ENCODE measurements around the gene GKN2. TPM values are rescaled to one million over a fixed set of nuclear protein-coding genes. Genes with fewer than 3 reads are reported as not detected.

Gene GKN2, protein sequence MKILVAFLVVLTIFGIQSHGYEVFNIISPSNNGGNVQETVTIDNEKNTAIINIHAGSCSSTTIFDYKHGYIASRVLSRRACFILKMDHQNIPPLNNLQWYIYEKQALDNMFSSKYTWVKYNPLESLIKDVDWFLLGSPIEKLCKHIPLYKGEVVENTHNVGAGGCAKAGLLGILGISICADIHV
- not detected in 3 replicates for total RNA-seq (2021)
- not detected for Bru-seq, nascent RNA
- long read RNA-seq, experiment 1 = 0 reads
- long read RNA-seq, experiment 2 = 0 reads
- long read RNA-seq, experiment 3 = 0 reads

DNA sequence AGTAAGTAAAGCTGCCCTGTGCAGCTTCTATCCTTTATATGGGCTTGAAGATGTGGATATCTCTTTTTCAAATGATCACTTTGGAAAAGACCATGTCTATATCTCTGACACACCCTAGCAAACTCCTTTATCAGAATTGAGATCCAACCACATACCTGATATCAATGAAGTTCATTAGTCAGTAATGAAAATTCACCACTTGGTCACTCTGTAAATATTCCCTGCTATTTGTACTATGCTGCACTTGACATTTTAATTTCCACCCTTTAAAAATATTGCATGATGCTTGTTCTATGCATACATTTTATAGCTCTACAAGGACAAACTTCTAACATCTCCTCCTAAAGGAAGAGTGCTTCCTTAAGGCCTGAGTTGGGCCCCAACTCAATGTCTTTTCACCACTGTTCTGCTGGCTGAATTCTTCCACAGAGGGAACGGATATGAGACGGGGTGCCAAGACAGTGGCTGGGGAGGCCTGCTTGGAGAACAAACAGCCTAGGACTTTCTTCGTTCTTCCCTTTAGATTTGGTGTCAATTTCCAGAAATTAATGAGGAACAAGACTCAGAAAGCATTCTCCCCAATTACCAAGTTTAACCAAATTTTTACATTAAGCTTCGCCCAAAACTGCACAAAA is at the start of gene GKN2:
Gene GKN2, minus strand, starts transcription at position 7 of the 635 bp plus-strand sequence. CDS start 32 bp downstream, outside the sequence.
- no peak for ATAC-seq
- Mint-ChIP-seq H3K4me1 (peaks cover 6% of the 10 kb centered on the region; the same call in 1 of the 2 replicates), H3K27ac (no peak within 1 kb of the TSS), H3K27me3 (ENCODE audit: low read depth) (peaks cover 16% of the 10 kb centered on the region), H3K36me3 (no peaks in the 10 kb centered on the region), H3K9me3 (peaks cover 7% of the 10 kb centered on the region), H3K4me3 (no peak within 1 kb of the TSS)
- POLR2A ChIA-PET = no interaction called here
- CTCF ChIA-PET = interaction anchor here (1.4 kb wide), 1 partner anchor 9 kb away, joined by 6 read pairs; no protein-coding TSS in a partner anchor
- DNase-seq (ENCODE audit: low spot score) = no peak
- TF ChIP-seq ATF1 (CRISPR knock-in tag; IDR thresholded peaks at IDR 0.05) (no peak), ZNF232 (CRISPR knock-in tag; IDR thresholded peaks at IDR 0.05) (no peak), CREM (CRISPR knock-in tag; IDR thresholded peaks at IDR 0.05) (no peak), ZNF121 (CRISPR knock-in tag; IDR thresholded peaks at IDR 0.05) (no peak), ZNF219 (CRISPR knock-in tag; IDR thresholded peaks at IDR 0.05; ENCODE audit: borderline replicate concordance) (no peak), NFYB (CRISPR knock-in tag; conservative IDR thresholded peaks at IDR 0.05; ENCODE audit: low read depth) (no peak), HMGA2 (CRISPR knock-in tag; IDR thresholded peaks at IDR 0.05) (no peak)
- TF ChIP-seq, protein P1, sequence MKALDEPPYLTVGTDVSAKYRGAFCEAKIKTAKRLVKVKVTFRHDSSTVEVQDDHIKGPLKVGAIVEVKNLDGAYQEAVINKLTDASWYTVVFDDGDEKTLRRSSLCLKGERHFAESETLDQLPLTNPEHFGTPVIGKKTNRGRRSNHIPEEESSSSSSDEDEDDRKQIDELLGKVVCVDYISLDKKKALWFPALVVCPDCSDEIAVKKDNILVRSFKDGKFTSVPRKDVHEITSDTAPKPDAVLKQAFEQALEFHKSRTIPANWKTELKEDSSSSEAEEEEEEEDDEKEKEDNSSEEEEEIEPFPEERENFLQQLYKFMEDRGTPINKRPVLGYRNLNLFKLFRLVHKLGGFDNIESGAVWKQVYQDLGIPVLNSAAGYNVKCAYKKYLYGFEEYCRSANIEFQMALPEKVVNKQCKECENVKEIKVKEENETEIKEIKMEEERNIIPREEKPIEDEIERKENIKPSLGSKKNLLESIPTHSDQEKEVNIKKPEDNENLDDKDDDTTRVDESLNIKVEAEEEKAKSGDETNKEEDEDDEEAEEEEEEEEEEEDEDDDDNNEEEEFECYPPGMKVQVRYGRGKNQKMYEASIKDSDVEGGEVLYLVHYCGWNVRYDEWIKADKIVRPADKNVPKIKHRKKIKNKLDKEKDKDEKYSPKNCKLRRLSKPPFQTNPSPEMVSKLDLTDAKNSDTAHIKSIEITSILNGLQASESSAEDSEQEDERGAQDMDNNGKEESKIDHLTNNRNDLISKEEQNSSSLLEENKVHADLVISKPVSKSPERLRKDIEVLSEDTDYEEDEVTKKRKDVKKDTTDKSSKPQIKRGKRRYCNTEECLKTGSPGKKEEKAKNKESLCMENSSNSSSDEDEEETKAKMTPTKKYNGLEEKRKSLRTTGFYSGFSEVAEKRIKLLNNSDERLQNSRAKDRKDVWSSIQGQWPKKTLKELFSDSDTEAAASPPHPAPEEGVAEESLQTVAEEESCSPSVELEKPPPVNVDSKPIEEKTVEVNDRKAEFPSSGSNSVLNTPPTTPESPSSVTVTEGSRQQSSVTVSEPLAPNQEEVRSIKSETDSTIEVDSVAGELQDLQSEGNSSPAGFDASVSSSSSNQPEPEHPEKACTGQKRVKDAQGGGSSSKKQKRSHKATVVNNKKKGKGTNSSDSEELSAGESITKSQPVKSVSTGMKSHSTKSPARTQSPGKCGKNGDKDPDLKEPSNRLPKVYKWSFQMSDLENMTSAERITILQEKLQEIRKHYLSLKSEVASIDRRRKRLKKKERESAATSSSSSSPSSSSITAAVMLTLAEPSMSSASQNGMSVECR (CRISPR knock-in tag; IDR thresholded peaks at IDR 0.05; ENCODE audit: borderline replicate concordance) = no peak
- TF ChIP-seq, protein P2, sequence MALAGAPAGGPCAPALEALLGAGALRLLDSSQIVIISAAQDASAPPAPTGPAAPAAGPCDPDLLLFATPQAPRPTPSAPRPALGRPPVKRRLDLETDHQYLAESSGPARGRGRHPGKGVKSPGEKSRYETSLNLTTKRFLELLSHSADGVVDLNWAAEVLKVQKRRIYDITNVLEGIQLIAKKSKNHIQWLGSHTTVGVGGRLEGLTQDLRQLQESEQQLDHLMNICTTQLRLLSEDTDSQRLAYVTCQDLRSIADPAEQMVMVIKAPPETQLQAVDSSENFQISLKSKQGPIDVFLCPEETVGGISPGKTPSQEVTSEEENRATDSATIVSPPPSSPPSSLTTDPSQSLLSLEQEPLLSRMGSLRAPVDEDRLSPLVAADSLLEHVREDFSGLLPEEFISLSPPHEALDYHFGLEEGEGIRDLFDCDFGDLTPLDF (CRISPR knock-in tag; IDR thresholded peaks at IDR 0.05) = no peak

DNA sequence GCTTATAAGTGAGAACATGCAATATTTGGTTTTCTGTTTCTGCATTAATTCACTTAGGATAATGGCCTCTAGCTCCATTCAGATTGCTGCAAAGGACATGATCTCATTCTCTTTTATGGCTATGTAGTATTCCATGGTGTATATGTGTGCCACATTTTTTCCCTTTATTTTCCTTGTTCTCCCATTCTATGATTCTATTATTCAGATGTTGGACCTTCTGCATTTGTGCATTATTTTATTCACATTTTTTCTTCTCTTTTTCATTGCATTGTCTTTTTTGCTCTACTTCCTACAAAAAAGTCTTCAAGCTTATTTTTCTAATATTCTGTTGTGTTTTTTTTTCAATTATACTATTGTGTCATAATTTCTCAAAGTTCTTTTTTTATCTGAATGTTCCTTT is 49.2 kb upstream of the GKN2 start:
- Mint-ChIP-seq H3K9me3 (peaks cover 38% of the 10 kb centered on the region), H3K36me3 (no peaks in the 10 kb centered on the region; the same call in 1 of the 2 replicates), H3K27me3 (ENCODE audit: low read depth) (peaks cover 14% of the 10 kb centered on the region), H3K4me3 (no peak overlapping the region), H3K4me1 (no peaks in the 10 kb centered on the region), H3K27ac (no peak overlapping the region)
- ChIA-PET CTCF (no interaction called here), POLR2A (no interaction called here)
- DNase-seq (ENCODE audit: low spot score) = no peak
- TF ChIP-seq ELF4 (CRISPR knock-in tag; IDR thresholded peaks at IDR 0.05; ENCODE audit: low read depth) = no peak
- ATAC-seq = no peak

DNA sequence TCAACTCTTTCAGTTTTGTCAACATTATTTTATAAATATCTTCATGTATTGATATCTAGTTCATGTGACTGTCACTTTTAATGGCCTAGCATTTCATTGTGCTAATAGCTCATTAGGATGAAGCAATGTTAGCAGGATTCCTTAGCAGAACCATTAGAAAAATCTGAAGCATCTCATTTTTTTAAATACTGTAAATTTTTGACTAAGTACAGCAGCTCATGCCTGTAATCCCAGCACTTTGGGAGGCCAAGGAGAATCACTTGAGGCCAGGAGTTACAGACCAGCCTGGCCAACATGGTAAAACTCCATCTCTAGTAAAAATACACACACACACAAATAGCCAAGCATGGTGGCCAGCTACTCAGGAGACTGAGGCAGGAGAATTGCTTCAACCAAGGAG is 44.7 kb upstream of the GKN2 start:
- H3K4me3 Mint-ChIP-seq = no peak overlapping the region
- H3K27ac Mint-ChIP-seq = no peak overlapping the region
- DNase-seq (ENCODE audit: low spot score) (no peak), ATAC-seq (no peak)
- POLR2A ChIA-PET = no interaction called here
- CTCF ChIA-PET = interaction anchor here (0.5 to 2.7 kb wide), 2 partner anchors 54 to 63 kb away, joined by 3 to 8 read pairs; no protein-coding TSS in a partner anchor
- H3K36me3 Mint-ChIP-seq = no peaks in the 10 kb centered on the region; the same call in 1 of the 2 replicates
- TF ChIP-seq TCF7 (CRISPR knock-in tag; IDR thresholded peaks at IDR 0.05; ENCODE audit: low read depth) (no peak), PRRX2 (CRISPR knock-in tag; IDR thresholded peaks at IDR 0.05) (no peak)
- H3K9me3 Mint-ChIP-seq = peaks cover 27% of the 10 kb centered on the region
- H3K27me3 Mint-ChIP-seq (ENCODE audit: low read depth) = peaks cover 13% of the 10 kb centered on the region
- H3K4me1 Mint-ChIP-seq = no peaks in the 10 kb centered on the region

DNA sequence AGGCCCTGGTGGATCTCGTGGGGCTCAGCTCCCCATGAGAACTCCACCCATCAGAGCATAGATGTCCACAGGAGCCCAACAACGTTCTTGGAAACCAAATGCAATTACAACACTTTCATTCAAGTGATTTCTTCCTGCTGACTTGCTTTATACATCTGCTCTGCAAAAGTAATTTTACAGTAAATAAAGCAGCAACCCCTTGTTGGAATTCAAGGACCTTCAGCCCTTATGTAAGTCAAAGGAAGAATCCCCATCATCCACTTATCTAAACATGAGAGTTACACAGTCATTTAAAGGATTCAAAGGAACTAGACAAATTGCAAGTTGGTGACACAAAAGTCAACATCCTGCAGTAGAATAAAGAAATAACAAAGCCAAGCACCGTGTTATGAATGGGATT is 43.2 kb upstream of the GKN2 start:
- peaks cover 13% of the 10 kb centered on the region; the same call in 1 of the 2 replicates for H3K9me3 Mint-ChIP-seq
- no peak overlapping the region for H3K4me3 Mint-ChIP-seq
- POLR2A ChIA-PET = no interaction called here
- no peak overlapping the region for H3K27ac Mint-ChIP-seq
- CTCF ChIA-PET = interaction anchor here (1.3 to 2.7 kb wide), 2 partner anchors 17 to 52 kb away, joined by 6 to 8 read pairs; partner anchors contain the start of gene ANTXR1
- ATAC-seq (no peak), DNase-seq (ENCODE audit: low spot score) (no peak)
- H3K4me1 Mint-ChIP-seq = no peaks in the 10 kb centered on the region
- peaks cover 3% of the 10 kb centered on the region for H3K27me3 Mint-ChIP-seq (ENCODE audit: low read depth)
- H3K36me3 Mint-ChIP-seq = no peaks in the 10 kb centered on the region
- TF ChIP-seq, protein P3, sequence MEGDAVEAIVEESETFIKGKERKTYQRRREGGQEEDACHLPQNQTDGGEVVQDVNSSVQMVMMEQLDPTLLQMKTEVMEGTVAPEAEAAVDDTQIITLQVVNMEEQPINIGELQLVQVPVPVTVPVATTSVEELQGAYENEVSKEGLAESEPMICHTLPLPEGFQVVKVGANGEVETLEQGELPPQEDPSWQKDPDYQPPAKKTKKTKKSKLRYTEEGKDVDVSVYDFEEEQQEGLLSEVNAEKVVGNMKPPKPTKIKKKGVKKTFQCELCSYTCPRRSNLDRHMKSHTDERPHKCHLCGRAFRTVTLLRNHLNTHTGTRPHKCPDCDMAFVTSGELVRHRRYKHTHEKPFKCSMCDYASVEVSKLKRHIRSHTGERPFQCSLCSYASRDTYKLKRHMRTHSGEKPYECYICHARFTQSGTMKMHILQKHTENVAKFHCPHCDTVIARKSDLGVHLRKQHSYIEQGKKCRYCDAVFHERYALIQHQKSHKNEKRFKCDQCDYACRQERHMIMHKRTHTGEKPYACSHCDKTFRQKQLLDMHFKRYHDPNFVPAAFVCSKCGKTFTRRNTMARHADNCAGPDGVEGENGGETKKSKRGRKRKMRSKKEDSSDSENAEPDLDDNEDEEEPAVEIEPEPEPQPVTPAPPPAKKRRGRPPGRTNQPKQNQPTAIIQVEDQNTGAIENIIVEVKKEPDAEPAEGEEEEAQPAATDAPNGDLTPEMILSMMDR (IDR thresholded peaks at IDR 0.05) = no peak
- TF ChIP-seq, protein P4, sequence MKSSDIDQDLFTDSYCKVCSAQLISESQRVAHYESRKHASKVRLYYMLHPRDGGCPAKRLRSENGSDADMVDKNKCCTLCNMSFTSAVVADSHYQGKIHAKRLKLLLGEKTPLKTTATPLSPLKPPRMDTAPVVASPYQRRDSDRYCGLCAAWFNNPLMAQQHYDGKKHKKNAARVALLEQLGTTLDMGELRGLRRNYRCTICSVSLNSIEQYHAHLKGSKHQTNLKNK (CRISPR knock-in tag; IDR thresholded peaks at IDR 0.05) = no peak
- no peak for TF ChIP-seq ETV6 (CRISPR knock-in tag; IDR thresholded peaks at IDR 0.05)
- no peak for TF ChIP-seq ZNF396 (CRISPR knock-in tag; IDR thresholded peaks at IDR 0.05; ENCODE audit: borderline replicate concordance)
- no peak for TF ChIP-seq ZNF263 (CRISPR knock-in tag; IDR thresholded peaks at IDR 0.05; ENCODE audit: low read depth)
- TF ChIP-seq, protein P5, sequence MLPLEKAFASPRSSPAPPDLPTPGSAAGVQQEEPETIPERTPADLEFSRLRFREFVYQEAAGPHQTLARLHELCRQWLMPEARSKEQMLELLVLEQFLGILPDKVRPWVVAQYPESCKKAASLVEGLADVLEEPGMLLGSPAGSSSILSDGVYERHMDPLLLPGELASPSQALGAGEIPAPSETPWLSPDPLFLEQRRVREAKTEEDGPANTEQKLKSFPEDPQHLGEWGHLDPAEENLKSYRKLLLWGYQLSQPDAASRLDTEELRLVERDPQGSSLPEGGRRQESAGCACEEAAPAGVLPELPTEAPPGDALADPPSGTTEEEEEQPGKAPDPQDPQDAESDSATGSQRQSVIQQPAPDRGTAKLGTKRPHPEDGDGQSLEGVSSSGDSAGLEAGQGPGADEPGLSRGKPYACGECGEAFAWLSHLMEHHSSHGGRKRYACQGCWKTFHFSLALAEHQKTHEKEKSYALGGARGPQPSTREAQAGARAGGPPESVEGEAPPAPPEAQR (CRISPR knock-in tag; IDR thresholded peaks at IDR 0.05) = no peak

Data from WTC11 (cell line).